Prostate gland (tissue), 1 donor: ENCODE data around the gene EMCN.

Experiments
- POLR2A ChIP-seq: fragments of 450-650 bp; IDR thresholded peaks from one replicate; pipeline ENCODE4 v1.6.1; 2016; ENCODE audit warnings: antibody characterized with exemption, mild to moderate bottlenecking
- POLR2AphosphoS5 ChIP-seq: sonication (generic); formaldehyde crosslinking; IDR thresholded peaks from one replicate; pipeline ENCODE4 v1.6.1; 2017; ENCODE audit warnings: antibody characterized with exemption

GRCh38 chr4:100510551-100510950 lies 7.3 kb downstream of the EMCN start:
- TF ChIP-seq POLR2AphosphoS5 (no peak), POLR2A (no peak)
